ENCODE measurements around the gene MATK.

DNA sequence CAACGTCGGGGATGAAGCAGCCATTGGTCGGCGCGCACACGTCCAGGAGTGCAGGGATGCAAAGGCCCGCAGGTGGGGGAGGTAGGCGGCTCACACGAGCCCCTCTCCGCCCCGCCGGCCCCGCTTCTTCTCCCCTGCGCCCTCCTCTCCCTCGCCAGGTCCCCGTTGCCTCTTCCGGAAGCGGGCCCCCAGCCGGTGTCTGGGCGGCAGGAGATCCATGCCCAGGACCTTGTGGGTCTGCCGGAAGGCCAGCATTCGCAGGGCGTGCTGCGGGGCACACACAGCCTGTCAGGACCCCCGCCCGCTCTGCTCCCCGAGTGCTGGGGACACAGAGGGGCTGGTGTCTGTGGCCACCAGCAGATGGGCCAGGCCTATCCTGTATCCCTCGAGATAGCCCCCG lies 19.7 kb upstream of the MATK start:
- TF ChIP-seq TRIM28 (IDR thresholded peaks at IDR 0.05; ENCODE audit: borderline replicate concordance, low read length): no peak
- TF ChIP-seq ZBTB1 (tag by site-specific recombination; IDR thresholded peaks at IDR 0.05): no peak
- TF ChIP-seq TCF7L2 (IDR thresholded peaks at IDR 0.05; ENCODE audit: borderline replicate concordance, low read depth, low read length): no peak
- TF ChIP-seq HOXA7 (CRISPR knock-in tag; IDR thresholded peaks at IDR 0.05; ENCODE audit: borderline replicate concordance): no peak
- TF ChIP-seq, protein P1, sequence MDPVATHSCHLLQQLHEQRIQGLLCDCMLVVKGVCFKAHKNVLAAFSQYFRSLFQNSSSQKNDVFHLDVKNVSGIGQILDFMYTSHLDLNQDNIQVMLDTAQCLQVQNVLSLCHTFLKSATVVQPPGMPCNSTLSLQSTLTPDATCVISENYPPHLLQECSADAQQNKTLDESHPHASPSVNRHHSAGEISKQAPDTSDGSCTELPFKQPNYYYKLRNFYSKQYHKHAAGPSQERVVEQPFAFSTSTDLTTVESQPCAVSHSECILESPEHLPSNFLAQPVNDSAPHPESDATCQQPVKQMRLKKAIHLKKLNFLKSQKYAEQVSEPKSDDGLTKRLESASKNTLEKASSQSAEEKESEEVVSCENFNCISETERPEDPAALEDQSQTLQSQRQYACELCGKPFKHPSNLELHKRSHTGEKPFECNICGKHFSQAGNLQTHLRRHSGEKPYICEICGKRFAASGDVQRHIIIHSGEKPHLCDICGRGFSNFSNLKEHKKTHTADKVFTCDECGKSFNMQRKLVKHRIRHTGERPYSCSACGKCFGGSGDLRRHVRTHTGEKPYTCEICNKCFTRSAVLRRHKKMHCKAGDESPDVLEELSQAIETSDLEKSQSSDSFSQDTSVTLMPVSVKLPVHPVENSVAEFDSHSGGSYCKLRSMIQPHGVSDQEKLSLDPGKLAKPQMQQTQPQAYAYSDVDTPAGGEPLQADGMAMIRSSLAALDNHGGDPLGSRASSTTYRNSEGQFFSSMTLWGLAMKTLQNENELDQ (tag by site-specific recombination; IDR thresholded peaks at IDR 0.05; ENCODE audit: low read depth): no peak
- no peak for TF ChIP-seq ZNF214 (tag by site-specific recombination; IDR thresholded peaks at IDR 0.05; ENCODE audit: borderline replicate concordance)
- TF ChIP-seq, protein P2, sequence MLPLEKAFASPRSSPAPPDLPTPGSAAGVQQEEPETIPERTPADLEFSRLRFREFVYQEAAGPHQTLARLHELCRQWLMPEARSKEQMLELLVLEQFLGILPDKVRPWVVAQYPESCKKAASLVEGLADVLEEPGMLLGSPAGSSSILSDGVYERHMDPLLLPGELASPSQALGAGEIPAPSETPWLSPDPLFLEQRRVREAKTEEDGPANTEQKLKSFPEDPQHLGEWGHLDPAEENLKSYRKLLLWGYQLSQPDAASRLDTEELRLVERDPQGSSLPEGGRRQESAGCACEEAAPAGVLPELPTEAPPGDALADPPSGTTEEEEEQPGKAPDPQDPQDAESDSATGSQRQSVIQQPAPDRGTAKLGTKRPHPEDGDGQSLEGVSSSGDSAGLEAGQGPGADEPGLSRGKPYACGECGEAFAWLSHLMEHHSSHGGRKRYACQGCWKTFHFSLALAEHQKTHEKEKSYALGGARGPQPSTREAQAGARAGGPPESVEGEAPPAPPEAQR (tag by site-specific recombination; IDR thresholded peaks at IDR 0.05): no peak

Measured in HEK293 (cell line).